AG09309 (cell line): ENCODE data around the gene VWA3A.
"Not testable (repeated sequence)": the region's sequence is repeated elsewhere in the genome, so short reads cannot be mapped to it uniquely, and the experiment has no call there.

Source experiments
- DNase-seq: peaks from one replicate; pipeline ENCODE4 v3.0.0-alpha.2; 2010; ENCODE audit warnings: low read depth
- H3K4me3 ChIP-seq: 2 replicates; pipeline ENCODE4 v1.5.1; 2011; ENCODE audit warnings: mild to moderate bottlenecking, low read depth, low read length, moderate library complexity; ENCODE audit not compliant: control insufficient read depth
- TF ChIP-seq, protein P1 (sequence below): IDR thresholded peaks from 2 replicates; pipeline ENCODE4 v1.5.1; 2011; ENCODE audit warnings: mild to moderate bottlenecking, low read depth, low read length, inconsistent platforms; ENCODE audit not compliant: insufficient read depth, control insufficient read depth; ENCODE audit errors: missing control alignments

The VWA3A gene

DNA sequence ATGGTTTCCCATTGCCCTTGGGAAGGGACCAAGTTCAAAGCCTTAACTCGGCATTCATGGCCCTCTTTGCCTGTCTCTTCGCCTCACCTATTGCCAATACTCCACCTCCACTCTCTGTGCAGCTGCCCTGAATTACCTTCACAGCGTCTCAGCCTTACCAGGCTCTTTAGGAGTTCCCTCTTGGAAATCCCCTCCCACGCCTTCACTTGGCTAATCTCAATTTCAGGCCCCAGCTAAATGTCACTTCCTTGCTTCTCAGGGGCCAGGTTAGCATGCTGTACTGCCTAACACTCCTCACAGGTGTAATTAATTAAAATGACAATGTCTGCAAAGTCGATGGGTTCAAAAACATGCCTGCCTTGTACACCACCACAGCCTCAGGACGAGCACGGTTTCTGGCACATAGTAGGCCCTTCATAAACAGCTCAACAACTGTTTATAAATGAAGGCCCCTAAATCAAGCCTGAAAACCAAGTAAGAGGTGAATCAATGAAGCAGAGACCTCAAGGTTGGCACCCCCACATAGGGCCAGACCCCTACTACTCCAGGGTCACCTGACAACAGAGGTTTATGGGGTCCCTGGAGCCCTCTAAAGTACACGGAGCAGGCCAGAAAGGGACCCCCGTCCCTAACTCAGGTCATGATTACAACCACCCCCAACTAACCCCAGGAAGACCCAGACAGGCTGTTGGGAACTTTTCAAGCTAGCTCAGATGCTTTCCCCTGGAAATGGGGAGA is 102.5 kb downstream of the VWA3A start:
- H3K4me3 ChIP-seq = no peak overlapping the region
- no peak for DNase-seq
- TF ChIP-seq, protein P1, sequence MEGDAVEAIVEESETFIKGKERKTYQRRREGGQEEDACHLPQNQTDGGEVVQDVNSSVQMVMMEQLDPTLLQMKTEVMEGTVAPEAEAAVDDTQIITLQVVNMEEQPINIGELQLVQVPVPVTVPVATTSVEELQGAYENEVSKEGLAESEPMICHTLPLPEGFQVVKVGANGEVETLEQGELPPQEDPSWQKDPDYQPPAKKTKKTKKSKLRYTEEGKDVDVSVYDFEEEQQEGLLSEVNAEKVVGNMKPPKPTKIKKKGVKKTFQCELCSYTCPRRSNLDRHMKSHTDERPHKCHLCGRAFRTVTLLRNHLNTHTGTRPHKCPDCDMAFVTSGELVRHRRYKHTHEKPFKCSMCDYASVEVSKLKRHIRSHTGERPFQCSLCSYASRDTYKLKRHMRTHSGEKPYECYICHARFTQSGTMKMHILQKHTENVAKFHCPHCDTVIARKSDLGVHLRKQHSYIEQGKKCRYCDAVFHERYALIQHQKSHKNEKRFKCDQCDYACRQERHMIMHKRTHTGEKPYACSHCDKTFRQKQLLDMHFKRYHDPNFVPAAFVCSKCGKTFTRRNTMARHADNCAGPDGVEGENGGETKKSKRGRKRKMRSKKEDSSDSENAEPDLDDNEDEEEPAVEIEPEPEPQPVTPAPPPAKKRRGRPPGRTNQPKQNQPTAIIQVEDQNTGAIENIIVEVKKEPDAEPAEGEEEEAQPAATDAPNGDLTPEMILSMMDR = no peak

DNA sequence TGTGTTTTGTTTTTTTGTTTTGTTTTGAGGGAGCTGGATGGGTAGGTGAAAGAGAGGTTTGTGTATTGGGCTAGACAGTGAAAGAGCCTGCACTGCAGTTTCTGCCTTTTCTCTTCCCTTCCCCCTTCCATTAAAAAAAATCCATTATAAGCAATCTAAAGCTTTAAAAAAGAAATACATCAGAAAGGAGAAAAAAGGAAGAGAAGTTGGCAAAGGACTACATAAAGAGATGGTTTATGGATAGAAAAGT is 103.0 kb downstream of the VWA3A start:
- TF ChIP-seq, protein P1 = no peak
- DNase-seq = no peak
- H3K4me3 ChIP-seq = no peak overlapping the region

DNA sequence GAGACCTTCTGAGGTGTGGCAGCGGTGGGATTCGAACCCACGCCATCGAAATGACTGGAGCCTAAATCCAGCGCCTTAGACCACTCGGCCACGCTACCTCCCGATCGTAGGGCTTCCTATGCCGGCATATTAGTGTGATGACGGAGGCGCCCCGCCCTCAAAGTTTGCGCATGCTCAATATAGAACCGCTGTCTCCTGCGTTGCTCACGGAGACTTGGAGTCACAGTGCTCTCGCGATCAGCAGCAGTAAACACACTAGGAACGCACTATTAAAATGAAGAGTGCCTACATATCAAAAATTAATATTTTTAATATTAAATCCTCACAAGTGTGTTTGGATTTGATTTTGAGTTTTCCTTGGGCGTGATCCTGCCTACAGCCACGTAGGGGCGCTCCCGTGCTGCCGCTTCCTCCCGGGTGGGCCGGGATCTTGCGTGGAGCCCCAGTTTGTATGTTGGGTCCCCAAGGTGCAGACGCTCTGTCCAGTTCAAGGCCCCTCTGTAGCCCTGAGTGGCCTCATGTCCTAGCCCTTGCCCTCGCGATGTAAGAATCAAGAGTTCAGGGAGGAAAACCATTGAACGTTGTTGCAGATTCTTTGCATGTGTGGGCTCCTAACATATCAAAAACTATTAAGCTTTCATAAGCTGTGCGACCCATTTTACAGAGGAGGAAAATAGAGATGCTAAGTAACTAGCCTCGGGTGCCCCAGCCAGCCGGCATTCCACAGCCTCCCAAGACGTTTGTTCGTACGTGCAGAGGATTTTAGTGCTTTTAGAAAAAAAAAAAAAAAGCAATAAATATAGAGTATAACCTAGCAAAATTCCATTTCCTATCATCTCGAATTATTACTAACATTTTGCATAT is 103.6 kb downstream of the VWA3A start:
- DNase-seq = peak; percentile 47
- H3K4me3 ChIP-seq = peak overlapping the region; percentile 54
- TF ChIP-seq, protein P1 = peak; percentile 88

DNA sequence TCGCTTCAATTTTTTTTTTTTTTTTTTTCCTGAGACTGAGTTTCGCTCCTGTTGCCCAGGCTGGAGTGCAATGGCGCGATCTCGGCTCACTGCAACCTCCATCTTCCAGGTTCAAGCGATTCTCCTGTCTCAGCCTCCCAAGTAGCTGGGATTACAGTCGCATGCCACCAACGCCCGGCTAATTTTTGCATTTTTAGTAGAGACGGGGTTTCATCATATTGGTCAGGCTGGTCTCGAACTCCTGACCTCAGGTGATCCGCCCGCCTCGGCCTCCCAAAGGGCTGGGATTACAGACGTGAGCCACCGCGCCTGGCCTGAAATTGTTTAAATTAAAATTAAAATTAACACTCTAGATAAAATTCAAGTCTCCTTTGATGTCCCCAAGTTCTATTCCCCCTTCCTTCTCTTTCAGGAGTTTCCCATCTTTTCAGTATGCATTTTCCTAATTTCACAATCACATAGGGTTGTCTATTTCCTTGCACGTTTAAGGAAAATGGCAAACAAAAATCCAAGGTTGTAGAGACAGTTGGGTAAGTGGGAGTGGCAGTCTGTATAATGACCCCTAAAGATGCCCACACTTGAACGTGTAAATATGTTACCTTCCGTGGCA is 104.3 kb downstream of the VWA3A start:
- DNase-seq, H3K4me3 ChIP-seq: not testable (repeated sequence)

DNA sequence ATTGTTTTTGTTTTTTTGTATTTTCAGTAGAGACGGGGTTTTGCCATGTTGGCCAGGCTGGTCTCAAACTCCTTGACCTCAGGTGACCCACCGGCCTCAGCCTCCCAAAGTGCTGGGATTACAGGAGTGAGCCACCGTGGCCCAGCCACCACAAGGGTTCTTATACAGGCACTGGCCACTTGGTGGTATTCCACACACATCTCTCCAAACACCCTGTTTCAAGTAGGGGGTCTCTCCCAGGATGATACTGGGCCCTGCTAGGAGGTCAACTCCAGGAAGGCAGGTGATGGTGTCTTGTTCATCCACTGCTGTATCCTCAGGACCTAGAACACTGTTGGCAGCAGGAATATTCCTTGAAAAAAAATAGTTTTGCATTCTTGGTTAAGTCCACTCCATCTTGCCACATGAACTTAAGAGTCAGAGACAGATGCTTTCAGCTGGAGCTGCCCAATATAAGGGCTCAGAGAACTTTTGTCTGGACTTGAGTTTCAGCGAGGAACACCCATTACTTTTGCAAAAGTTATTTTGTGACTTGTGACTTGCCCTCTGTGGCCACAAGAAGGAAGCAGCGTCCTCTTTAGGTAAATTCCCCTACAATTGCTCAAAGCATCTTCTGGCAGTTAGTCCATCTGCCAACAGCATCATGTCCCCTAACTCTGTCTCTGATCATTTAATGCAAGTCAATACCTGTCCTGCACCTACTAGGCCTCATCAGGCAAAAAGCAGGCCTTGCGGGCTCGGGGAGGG is 106.4 kb downstream of the VWA3A start:
- no peak overlapping the region for H3K4me3 ChIP-seq
- no peak for DNase-seq
- TF ChIP-seq, protein P1 = peak; percentile 20

DNA sequence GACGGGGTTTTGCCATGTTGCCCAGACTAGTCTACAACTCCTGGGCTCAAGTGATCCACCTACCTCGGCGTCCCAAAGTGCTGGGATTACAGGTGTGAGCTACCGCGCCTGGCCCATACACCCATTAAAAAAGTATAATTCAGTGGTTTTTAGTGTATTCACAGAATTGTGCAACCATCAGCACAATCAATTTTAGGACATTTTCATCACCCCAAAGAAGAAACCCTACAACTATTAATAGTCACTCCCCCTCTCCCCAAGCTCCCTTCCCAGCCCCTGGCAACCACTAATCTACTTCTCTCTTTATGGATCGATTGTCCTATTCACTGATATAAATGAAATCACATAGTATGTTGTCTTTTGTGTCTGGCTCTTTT is 109.9 kb downstream of the VWA3A start:
- TF ChIP-seq, protein P1 = no peak

More for the DNA sequence above, 109.9 kb downstream of the VWA3A start:
- no peak for DNase-seq
- H3K4me3 ChIP-seq = no peak overlapping the region
